ENCODE results near the gene PKIB. TPM values are rescaled to one million over a fixed set of nuclear protein-coding genes. Genes with fewer than 3 reads are reported as not detected.

The PKIB gene
- total and polyA plus RNA-seq, 2 donors (not counting 3 experiments of a cell fraction or from before 2014, with no cell fraction given): not detected

GRCh38 chr6:122749451-122750050 is 139.3 kb downstream of the PKIB start:
- CTCF ChIA-PET: interaction anchor here (0.7 kb wide), 1 partner anchor 19 kb away, joined by 3 read pairs; no protein-coding TSS in a partner anchor
- TF ChIP-seq GATA2 (IDR thresholded peaks at IDR 0.05; ENCODE audit: insufficient read depth, insufficient read length, low read depth, low read length) (no peak), POLR2A (IDR thresholded peaks at IDR 0.05; ENCODE audit: low read depth, low read length) (no peak), FOS (IDR thresholded peaks at IDR 0.05; ENCODE audit: borderline replicate concordance, insufficient read depth, low read length) (no peak), POLR2AphosphoS5 (IDR thresholded peaks at IDR 0.05; ENCODE audit: insufficient read depth, low read depth, low read length) (no peak), CTCF (IDR thresholded peaks at IDR 0.05; ENCODE audit: extremely low read depth in 1 of 2, insufficient read depth in 1 of 2, low read depth in 1 of 2, low read length in 2 of 2) (no peak), MYC (IDR thresholded peaks at IDR 0.05; ENCODE audit: low read depth, low read length) (no peak), EZH2 (IDR thresholded peaks at IDR 0.05; ENCODE audit: borderline replicate concordance, low read depth, low read length, severe bottlenecking) (no peak), MAX (IDR thresholded peaks at IDR 0.05; ENCODE audit: insufficient read depth, insufficient read length) (no peak), JUN (IDR thresholded peaks at IDR 0.05; ENCODE audit: borderline replicate concordance, insufficient read depth, insufficient read length, low read depth) (no peak)
- no peak for DNase-seq (ENCODE audit: low read depth, low spot score)
- H4K20me1 ChIP-seq (replicated peaks; ENCODE audit: control insufficient read depth, extremely low read depth, insufficient read depth, low read length): no peaks in the 10 kb centered on the region
- H3K9ac ChIP-seq (replicated peaks; ENCODE audit: extremely low read depth, insufficient read depth, low read length): no peak overlapping the region
- no peak overlapping the region for H3K4me3 ChIP-seq (replicated peaks in 1 of 3; ENCODE audit: insufficient read depth in 1 of 3, low read depth in 1 of 3, low read length in 3 of 3)
- BruUV-seq (replicated peaks): no TSS peak
- no peak overlapping the region for H2AFZ ChIP-seq (ENCODE audit: low read depth, low read length)
- H3K36me3 ChIP-seq (ENCODE audit: control insufficient read depth in 2 of 2, extremely low read depth in 1 of 2, insufficient read depth in 2 of 2, low read length in 2 of 2): no peaks in the 10 kb centered on the region
- no peak overlapping the region for H3K4me2 ChIP-seq (ENCODE audit: insufficient read depth, low read length)
- FAIRE-seq: no peak
- no peak overlapping the region for H3K27ac ChIP-seq (ENCODE audit: insufficient read depth, low read depth, low read length)
- POLR2A ChIA-PET: no interaction called here
- H3K9me3 ChIP-seq (replicated peaks; ENCODE audit: control insufficient read depth, insufficient read depth, low read length): no peaks in the 10 kb centered on the region
- peaks cover 0 to 3% of the 10 kb centered on the region in 2 experiments for H3K27me3 ChIP-seq (ENCODE audit: control insufficient read depth in 2 of 2, insufficient read depth in 2 of 2, low read length in 2 of 2)
- H3K79me2 ChIP-seq (ENCODE audit: control insufficient read depth, insufficient read depth, low read length): no peaks in the 10 kb centered on the region
- H3K4me1 ChIP-seq (ENCODE audit: control insufficient read depth, extremely low read depth, insufficient read depth, low read length): no peaks in the 10 kb centered on the region
- dilution Hi-C loops (cut with MboI; ENCODE audit: extremely low pct_ligation_motif_present, low sequenced_read_pairs): no loop called here
- no peaks in the 10 kb centered on the region for H3K9me1 ChIP-seq (replicated peaks; ENCODE audit: control insufficient read depth, extremely low read depth, insufficient read depth, low read length)
- intact Hi-C loops (cut with micrococcal nuclease): no loop called here

Data from endothelial cell of umbilical vein (primary cell).